Activated naive CD8-positive, alpha-beta T cell treated with anti-CD3 and anti-CD28 coated beads, Interleukin-2, amount 50 U/mL, for 16 hours (primary cell): ENCODE results near the gene STIM2.
A peak's percentile ranks its signal among the peaks of the same experiment; 100 is the strongest.

ENCODE experiments used
- DNase-seq: peaks from one replicate; pipeline ENCODE4 v3.0.0-alpha.2; 2020; ENCODE audit warnings: low read depth, low spot score

The STIM2 gene

DNA sequence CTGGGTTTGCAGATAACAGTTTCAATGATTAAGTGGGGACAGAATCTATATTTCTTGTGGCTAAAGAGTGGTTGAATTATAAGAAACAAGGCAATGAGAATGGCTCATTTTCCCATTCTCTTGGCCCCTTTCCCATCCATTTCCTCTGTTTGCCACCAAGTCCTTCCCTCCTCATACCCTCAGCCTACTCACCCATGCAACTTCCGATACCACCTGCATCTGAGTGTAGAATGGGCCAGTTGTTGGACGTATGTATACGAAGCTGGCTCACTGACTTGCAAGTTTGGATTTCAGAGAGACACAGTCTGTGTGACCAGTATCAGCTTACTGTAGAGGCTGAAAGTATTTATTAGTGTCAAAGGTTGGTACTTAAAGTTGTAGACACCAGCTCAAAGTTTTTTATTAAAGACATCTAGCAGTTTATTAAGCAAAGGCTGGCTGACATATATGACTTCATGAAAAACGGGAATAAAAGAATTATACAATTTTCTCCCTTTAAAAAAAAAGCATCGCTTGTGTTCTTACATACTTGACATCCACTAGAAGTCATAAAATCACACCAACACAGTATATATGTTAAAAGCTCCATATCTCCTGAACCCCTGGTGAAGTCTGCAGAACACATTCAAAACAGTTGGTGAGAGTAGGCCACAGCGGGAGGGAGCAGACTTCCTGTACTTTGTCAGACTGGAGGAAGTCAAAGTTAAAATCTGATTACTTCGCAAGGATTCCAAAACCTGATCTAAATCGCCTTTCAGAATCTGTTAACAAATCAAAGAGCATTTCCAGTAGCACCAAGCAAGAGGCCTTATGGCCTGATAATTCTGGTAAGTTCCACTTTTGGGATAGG is 22.4 kb upstream of the STIM2 start:
- DNase-seq, result no peak

DNA sequence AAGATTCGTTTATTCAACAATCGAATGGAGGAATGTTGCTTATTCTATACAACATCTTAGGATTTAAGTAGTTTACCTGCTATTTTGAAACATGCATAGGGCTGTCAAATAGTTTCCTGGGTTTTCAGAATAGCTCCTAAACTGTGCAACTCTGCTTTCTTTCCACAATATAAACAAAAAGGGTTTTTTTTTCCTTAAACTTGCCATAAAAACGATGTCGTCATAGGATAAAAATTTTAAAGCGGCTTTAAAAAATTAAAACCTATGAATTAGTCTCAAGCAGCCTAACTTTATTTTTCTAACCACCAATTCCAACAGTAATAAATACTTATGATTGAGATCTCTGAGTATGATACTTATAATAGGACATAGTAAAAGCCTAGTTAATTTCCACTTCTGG is 21.6 kb upstream of the STIM2 start:
- no peak for DNase-seq

DNA sequence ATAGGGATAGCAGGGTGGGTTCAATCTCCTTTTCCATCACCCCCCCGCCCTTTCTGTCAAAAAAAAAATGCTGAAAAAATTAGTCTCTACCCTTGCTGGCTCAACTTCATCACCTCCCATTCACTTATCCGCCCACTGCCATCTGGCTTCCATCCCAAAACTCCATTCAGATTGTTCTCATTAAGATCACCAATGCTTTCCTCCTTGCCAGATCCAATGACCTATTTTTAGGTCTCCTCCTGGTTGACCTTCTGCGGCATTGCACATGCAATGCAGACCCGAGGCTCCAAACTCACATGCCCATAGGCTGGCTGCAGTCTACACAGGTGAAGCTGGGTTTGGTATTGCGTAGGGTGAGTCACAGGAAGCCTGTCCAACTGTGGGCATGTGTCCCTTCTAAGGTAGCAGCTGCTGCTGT is 21.1 kb upstream of the STIM2 start:
- no peak for DNase-seq

GRCh38 chr4:26840786-26841185 is 19.9 kb upstream of the STIM2 start:
- DNase-seq, result no peak

DNA sequence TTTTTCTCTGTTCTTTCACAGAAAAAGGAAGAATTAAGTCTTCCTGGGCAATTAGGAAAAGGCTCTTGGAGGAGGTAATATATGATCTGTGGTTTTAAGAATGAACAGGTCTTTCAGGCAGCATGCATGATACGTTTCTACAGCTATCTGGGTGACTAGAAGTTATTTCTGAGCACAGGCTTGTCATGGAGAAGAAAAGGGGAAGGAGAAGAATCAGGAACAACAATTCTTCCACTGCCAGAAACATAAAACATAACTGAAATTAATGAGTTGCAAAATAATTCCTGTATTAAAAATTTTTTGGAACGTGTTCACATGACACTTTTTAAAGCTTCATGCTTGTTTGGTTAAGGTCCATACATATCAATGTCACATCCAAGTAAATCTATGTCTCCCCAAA is 17.7 kb upstream of the STIM2 start:
- DNase-seq, result no peak

- no peak for DNase-seq
Observed at GRCh38 chr4:26850528-26850927, 10.1 kb upstream of the STIM2 start.

DNA sequence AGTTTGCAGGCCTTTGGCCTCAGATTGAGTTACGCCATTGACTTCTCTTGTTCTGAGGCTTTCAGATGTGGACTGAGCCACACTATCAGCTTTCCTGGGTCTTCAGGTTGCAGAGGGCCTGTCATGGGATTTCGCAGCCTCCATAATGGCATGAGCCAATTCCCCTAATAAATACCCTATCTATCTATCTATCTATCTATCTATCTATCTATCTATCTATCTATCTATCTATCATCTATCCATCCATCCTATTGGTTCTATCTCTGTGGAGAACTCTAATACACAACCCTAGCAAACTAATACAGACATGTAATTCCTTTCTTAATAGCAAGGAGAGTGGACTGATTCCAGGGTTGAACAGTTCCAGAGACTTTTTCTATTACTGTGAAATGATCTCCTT is 9.5 kb upstream of the STIM2 start:
- DNase-seq, result no peak

- no peak for DNase-seq
Observed at GRCh38 chr4:26854701-26855100, 5.9 kb upstream of the STIM2 start.

DNA sequence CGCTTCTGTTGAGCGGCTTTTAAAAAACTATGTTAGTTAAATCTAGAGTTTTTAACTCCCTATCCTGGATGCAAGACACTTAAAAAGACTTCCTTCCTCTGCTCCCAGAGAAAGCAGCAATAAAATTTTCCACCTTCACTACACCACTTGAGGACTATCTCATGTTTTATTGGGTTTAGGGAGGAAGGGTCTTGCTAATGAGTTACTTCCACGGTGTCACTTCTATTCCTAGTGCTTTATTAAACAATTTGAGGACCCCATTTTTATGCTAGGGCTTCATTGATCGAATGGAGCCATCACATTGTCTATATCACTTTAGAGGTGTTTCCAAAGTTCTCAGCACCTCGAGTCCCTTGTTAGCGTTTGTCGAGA is 3.7 kb upstream of the STIM2 start:
- DNase-seq, result no peak

GRCh38 chr4:26857278-26858034 is 3.2 kb upstream of the STIM2 start:
- DNase-seq, result peak; percentile 83

GRCh38 chr4:26858035-26858918 is 2.4 kb upstream of the STIM2 start:
- DNase-seq, result no peak

DNA sequence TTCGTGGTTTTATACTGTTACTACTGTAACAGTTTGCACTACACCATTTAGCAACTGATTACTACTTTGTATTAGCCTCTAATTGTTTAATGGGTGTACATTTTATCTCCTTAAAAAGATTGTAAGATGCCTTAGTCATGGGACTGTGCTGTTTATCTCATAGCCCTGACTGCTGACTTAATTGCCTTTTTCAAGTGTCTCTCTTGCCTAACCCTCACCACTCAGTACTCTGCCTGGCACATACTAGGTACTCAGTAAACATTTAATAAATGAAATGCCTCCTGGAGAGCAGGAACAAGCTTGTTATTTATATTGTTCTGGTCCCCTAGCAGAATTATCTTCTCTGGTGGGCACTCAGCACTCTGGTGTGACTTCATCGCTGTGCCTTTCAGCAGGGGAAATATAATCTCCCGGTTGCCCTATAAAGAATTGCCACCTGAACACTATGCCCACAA is 1.7 kb upstream of the STIM2 start:
- DNase-seq, result no peak

- DNase-seq, result no peak
Observed at GRCh38 chr4:26859762-26860156, 882 bp upstream of the STIM2 start.

- DNase-seq, result peak; percentile 4
Observed at GRCh38 chr4:26860922-26861433, 337 bp downstream of the STIM2 start.

GRCh38 chr4:26861434-26862186 is 969 bp downstream of the STIM2 start:
- peak; percentile 57 for DNase-seq

- DNase-seq, result no peak
Observed at GRCh38 chr4:26862381-26862915, 1.8 kb downstream of the STIM2 start.

GRCh38 chr4:26863512-26863911 is 2.9 kb downstream of the STIM2 start:
- no peak for DNase-seq

DNA sequence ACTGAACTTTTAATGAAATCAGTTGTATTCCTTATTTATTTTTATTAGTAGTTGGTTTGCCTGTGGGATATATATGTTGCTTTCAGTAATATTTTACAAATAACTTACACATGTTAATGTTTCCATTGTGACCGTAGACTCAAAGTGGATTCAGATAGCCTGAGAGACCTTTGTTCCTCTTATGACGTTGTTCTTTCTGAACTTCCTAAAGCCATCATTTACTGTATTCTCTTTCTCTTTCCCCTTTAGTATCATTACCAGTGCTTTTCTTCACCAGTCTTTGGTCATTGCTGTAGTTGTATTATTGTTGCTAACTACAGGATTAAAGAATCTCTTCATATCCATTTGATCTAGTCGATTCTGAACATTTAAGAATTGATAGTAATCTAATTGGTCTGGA is 4.3 kb downstream of the STIM2 start:
- DNase-seq, result no peak

GRCh38 chr4:26866203-26866602 is 5.6 kb downstream of the STIM2 start:
- no peak for DNase-seq

DNA sequence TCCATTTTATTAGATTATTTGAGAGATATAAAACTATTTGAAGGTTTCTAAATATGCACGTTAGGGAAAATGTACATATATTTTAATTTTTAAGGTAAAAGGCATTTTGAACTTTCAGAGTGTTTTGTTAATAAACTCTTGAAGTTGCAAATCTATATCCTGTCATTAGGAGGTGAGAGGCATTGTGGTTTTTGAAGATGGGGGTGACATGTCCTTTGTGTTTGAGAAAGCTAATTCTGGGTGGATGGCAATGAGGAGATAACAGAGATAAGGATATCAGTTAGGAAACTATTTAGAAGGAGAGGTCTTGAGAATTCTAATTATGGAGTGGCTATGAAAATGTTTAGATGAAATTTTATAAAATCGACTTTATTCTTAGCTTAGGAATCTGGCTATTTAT is 6.1 kb downstream of the STIM2 start:
- DNase-seq, result no peak
